Kidney epithelial cell (primary cell): ENCODE data around the gene RITA1. TPM values are rescaled to one million over a fixed set of nuclear protein-coding genes. Genes with fewer than 3 reads are reported as not detected.

Source experiments
- DNase-seq: peaks from one replicate; pipeline ENCODE4 v3.0.0-alpha.2; 2010; ENCODE audit warnings: low read depth
- H3K27me3 ChIP-seq: 2 replicates; pipeline ENCODE4 v1.6.0; 2011; ENCODE audit warnings: low read length; ENCODE audit not compliant: control insufficient read depth, insufficient read depth
- H3K36me3 ChIP-seq: 2 replicates; pipeline ENCODE4 v1.5.1; 2011; ENCODE audit warnings: low read length; ENCODE audit not compliant: control insufficient read depth, insufficient read depth
- H3K4me3 ChIP-seq: 2 replicates; pipeline ENCODE4 v1.5.1; 2011; ENCODE audit warnings: low read depth, mild to moderate bottlenecking, control low read depth, low read length
- total RNA-seq: library from RNA; depleted of rRNA; stranded (reverse); fragments of >200 nt; gene quantifications from 2 replicates; pipeline ENCODE4 v1.2.3, GENCODE V29; 2015
- TF ChIP-seq, protein P1 (sequence below): IDR thresholded peaks from 2 replicates; pipeline ENCODE4 v1.5.1; 2011; ENCODE audit warnings: mild to moderate bottlenecking, moderate library complexity, low read length, control low read depth, inconsistent platforms; ENCODE audit not compliant: insufficient read depth, poor library complexity, severe bottlenecking

RITA1 gene
- total RNA-seq, 1 donor from 2014 or later = 33.6 TPM

DNA sequence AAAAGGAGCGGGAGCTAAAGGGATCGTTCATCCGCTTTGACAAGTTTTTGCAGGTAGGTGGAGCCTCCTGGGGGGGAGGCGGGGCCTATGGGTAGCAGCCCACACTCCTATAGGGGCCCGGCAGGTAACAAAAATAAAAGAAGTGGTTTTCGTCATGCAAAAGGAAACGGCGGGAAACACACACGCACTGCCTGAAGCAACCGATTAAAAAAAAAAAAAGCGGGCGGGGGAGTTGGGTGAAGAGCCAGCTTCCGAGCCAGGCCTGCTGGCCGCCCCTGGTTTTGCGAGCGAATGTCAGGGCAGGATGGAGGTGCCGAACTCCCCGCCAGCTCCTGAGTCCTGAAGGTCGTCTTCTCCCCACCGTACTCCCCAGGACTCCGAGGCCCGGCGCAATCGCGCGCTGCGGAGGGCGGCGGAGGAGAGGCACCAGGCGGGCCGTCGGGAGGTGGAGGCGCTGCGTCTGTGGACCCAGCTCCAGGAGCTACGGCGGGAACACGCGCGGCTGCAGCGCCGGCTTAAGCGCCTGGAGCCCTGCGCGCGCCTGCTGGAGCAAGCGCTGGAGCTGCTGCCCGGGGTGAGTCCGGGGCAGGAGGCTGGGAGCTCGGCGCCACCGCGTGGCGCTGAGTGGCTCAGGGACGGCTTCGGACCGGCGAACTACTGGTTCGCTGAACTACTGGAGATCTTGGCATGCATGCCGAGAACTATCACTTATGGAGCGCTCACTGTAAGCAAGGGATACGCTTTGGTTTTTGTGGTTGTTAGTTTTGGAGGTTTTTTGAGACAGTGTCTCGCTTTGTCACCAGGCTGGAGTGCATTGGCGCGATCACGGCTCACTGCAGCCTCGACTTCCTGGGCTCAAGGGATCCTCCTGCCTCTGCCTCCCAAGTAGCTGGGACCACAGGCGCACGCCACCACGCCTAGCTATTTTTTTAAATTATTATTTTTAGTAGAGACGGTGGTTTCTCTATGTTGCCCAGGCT lies 32.4 kb upstream of the RITA1 start:
- TF ChIP-seq, protein P1, sequence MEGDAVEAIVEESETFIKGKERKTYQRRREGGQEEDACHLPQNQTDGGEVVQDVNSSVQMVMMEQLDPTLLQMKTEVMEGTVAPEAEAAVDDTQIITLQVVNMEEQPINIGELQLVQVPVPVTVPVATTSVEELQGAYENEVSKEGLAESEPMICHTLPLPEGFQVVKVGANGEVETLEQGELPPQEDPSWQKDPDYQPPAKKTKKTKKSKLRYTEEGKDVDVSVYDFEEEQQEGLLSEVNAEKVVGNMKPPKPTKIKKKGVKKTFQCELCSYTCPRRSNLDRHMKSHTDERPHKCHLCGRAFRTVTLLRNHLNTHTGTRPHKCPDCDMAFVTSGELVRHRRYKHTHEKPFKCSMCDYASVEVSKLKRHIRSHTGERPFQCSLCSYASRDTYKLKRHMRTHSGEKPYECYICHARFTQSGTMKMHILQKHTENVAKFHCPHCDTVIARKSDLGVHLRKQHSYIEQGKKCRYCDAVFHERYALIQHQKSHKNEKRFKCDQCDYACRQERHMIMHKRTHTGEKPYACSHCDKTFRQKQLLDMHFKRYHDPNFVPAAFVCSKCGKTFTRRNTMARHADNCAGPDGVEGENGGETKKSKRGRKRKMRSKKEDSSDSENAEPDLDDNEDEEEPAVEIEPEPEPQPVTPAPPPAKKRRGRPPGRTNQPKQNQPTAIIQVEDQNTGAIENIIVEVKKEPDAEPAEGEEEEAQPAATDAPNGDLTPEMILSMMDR = peak; percentile 61
- peaks cover 2% of the 10 kb centered on the region for H3K36me3 ChIP-seq
- peaks cover 34% of the 10 kb centered on the region for H3K27me3 ChIP-seq
- no peak for DNase-seq
- H3K4me3 ChIP-seq = peak overlapping the region; percentile 26

- TF ChIP-seq, protein P1 = no peak
- Histone ChIP-seq H3K4me3 (peak overlapping the region; percentile 17), H3K27me3 (peaks cover 34% of the 10 kb centered on the region), H3K36me3 (peaks cover 2% of the 10 kb centered on the region)
- no peak for DNase-seq
Observed at GRCh38 chr12:113154351-113154973, 31.1 kb upstream of the RITA1 start.

DNA sequence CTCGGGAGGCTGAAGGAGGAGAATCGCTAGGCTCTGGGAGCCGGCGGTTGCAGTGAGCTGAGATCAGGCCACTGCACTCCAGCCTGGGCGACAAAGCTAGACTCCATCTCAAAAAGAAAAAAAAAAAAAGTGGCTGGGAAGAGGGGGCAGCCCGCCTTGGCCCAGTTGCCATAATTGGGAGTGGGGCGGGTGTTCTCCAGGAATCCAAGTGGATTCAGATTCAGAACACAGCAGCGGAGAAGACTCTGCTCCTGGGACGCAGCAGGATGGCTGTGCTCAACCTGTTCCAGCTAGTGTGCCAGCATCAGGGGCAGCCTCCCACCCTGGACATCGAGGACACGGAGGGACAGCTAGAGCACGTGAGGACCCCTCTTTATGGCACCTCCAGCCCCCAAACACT lies 30.5 kb upstream of the RITA1 start:
- no peak overlapping the region for H3K4me3 ChIP-seq
- peaks cover 2% of the 10 kb centered on the region for H3K36me3 ChIP-seq
- peaks cover 34% of the 10 kb centered on the region for H3K27me3 ChIP-seq
- no peak for DNase-seq
- TF ChIP-seq, protein P1 = no peak

DNA sequence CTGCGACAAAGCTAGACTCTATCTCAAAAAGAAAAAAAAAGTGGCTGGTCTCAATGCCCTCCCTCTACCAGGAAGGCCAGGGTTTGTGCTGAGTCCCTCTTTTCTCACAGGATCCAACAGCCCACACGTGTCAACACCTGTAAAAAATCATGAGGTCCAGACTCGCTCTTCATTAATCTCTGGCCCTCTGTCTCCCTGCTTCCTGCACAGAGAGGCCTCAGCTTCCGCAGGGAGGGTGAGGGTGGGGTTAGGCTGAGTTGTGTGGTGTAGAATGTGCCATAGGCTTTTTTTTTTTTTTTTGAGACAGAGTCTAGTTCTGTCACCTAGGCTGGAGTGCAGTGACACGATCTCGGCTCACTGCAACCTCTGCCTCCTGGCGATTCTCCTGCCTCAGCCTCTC lies 29.9 kb upstream of the RITA1 start:
- no peak for DNase-seq

DNA sequence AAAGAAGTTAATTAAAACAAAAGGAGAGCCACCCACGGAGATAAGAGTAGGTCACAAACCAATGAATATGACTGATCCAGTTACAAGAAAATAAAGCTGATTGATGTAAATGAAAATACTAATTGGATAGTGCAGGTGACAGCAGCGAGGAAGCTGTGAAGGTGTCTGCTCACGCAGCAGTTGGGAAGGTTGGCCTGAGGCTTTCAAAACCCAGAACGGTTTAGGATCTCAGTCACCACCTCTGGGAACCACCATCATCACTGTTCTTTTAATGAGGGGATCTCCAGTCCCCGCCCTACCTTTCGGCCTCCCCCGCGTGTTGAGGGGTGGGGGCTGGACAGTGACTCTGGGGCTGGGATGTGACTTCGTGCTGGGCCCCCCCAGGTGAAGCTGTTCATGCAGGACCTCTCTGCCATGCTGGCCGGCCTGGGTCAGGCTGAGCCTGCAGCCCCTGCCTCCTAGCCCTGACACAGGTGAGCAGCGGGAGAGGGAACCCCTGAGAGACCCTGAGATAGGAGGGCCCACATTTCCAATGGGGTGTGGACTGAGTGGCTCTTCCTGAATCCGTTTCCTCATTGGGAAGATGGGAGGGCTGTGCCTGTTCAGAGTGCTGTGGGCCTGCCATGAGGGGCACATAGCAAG lies 28.2 kb upstream of the RITA1 start:
- Histone ChIP-seq H3K4me3 (no peak overlapping the region), H3K27me3 (peaks cover 25% of the 10 kb centered on the region), H3K36me3 (peaks cover 3% of the 10 kb centered on the region)
- TF ChIP-seq, protein P1 = no peak
- DNase-seq = no peak

More for the DNA sequence above, 29.9 kb upstream of the RITA1 start:
- Histone ChIP-seq H3K27me3 (peaks cover 30% of the 10 kb centered on the region), H3K4me3 (no peak overlapping the region), H3K36me3 (peaks cover 3% of the 10 kb centered on the region)
- TF ChIP-seq, protein P1 = no peak
